MM.1S (cell line): Measurements from ENCODE around the gene PDE1A.

Experiments used
- DNase-seq: peaks from one replicate; pipeline ENCODE4 v3.0.0-alpha.2; 2015
- H2AFZ ChIP-seq: fragments of 300-600 bp; sonication (generic); 2 replicates; pipeline ENCODE4 v1.6.0; 2016; ENCODE audit warnings: antibody characterized with exemption, low read length
- H3F3A ChIP-seq: fragments of 300-600 bp; sonication (generic); 2 replicates; pipeline ENCODE4 v1.6.1; 2016; ENCODE audit warnings: mild to moderate bottlenecking, antibody characterized with exemption, low read length, moderate library complexity, mixed read lengths; ENCODE audit not compliant: insufficient read depth
- H3K27ac ChIP-seq: fragments of 300-600 bp; sonication (generic); 2 replicates; pipeline ENCODE4 v1.5.1; 2016; ENCODE audit warnings: mild to moderate bottlenecking, low read length
- H3K27me3 ChIP-seq: fragments of 300-600 bp; sonication (generic); replicated peaks from 2 replicates; pipeline ENCODE4 v1.6.0; 2016; ENCODE audit warnings: low read length; ENCODE audit not compliant: insufficient read depth
- H3K36me3 ChIP-seq: fragments of 300-600 bp; sonication (generic); replicated peaks from 2 replicates; pipeline ENCODE4 v1.6.1; 2016; ENCODE audit warnings: mild to moderate bottlenecking, low read length, mixed read lengths; ENCODE audit not compliant: insufficient read depth
- H3K4me1 ChIP-seq: fragments of 300-600 bp; sonication (generic); 2 replicates; pipeline ENCODE4 v1.6.1; 2016; ENCODE audit warnings: low read length, mixed read lengths
- H3K4me2 ChIP-seq: fragments of 300-600 bp; sonication (generic); 2 replicates; pipeline ENCODE4 v1.6.0; 2016; ENCODE audit warnings: low read depth, low read length
- H3K4me3 ChIP-seq: fragments of 300-600 bp; sonication (generic); 2 replicates; pipeline ENCODE4 v1.5.1; 2016; ENCODE audit warnings: low read length, mixed read lengths
- H3K79me2 ChIP-seq: fragments of 300-600 bp; sonication (generic); 2 replicates; pipeline ENCODE4 v1.6.1; 2016; ENCODE audit warnings: mixed run types, low read length, mixed read lengths
- H3K9ac ChIP-seq: fragments of 300-600 bp; sonication (generic); 2 replicates; pipeline ENCODE4 v1.6.1; 2016; ENCODE audit warnings: low read length, mixed read lengths
- H3K9me2 ChIP-seq: fragments of 300-600 bp; sonication (generic); replicated peaks from 2 replicates; pipeline ENCODE4 v1.6.1; 2016; ENCODE audit warnings: mild to moderate bottlenecking, low read length, mixed read lengths; ENCODE audit not compliant: insufficient read depth
- H3K9me3 ChIP-seq: fragments of 300-600 bp; sonication (generic); replicated peaks from 2 replicates; pipeline ENCODE4 v1.6.1; 2016; ENCODE audit warnings: mild to moderate bottlenecking, low read length, mixed read lengths; ENCODE audit not compliant: insufficient read depth
- H4K20me1 ChIP-seq: fragments of 300-600 bp; sonication (generic); 2 replicates; pipeline ENCODE4 v1.6.1; 2016; ENCODE audit warnings: mild to moderate bottlenecking, low read length, moderate library complexity, mixed read lengths; ENCODE audit not compliant: insufficient read depth
- CTCF ChIP-seq: fragments of 300-600 bp; sonication (generic); IDR thresholded peaks from 2 replicates; pipeline ENCODE4 v1.5.1; 2016; ENCODE audit warnings: antibody characterized with exemption, low read length, mixed read lengths
- EZH2 ChIP-seq: fragments of 300-600 bp; sonication (generic); optimal IDR thresholded peaks from 2 replicates; pipeline ENCODE3; 2017; ENCODE audit warnings: low read depth, mild to moderate bottlenecking, antibody characterized with exemption, low read length, mixed read lengths
- EZH2phosphoT487 ChIP-seq: fragments of 300-600 bp; sonication (generic); IDR thresholded peaks from 2 replicates; pipeline ENCODE4 v1.6.1; 2018; ENCODE audit warnings: antibody characterized with exemption, low read length

The PDE1A gene

DNA sequence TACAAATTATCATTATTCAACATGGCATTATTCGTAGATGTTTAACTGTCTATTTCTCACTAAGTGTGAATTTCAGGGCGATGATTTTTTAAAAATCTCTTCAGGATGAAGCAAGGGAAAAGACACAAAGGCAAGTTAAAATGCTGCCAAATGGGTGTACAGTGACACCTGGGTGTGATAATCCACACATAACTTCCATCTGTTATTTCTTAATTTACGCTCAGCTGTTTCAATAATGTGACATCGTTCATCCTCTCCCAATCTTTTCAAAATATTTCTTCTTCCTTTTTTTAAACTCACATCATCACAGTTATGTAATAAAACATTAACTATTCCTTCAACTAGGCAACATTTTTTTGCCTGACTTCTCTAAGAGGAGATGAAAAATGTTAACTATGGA, 10.6 kb downstream of the PDE1A start:
- no peak for DNase-seq
- H3K79me2 ChIP-seq = no peaks in the 10 kb centered on the region

GRCh38 chr2:182415771-182416170, 11.1 kb downstream of the PDE1A start:
- no peaks in the 10 kb centered on the region for H3K9me2 ChIP-seq
- no peak overlapping the region for H2AFZ ChIP-seq
- no peak overlapping the region for H3K4me3 ChIP-seq
- no peaks in the 10 kb centered on the region for H3K79me2 ChIP-seq
- H3K4me1 ChIP-seq = no peaks in the 10 kb centered on the region
- H3K27me3 ChIP-seq = no peaks in the 10 kb centered on the region
- no peaks in the 10 kb centered on the region for H3F3A ChIP-seq
- TF ChIP-seq EZH2phosphoT487 = no peak
- TF ChIP-seq CTCF = no peak
- TF ChIP-seq EZH2 = no peak
- H3K27ac ChIP-seq = no peak overlapping the region
- no peaks in the 10 kb centered on the region for H3K9me3 ChIP-seq
- DNase-seq = no peak
- no peak overlapping the region for H3K9ac ChIP-seq
- H4K20me1 ChIP-seq = no peaks in the 10 kb centered on the region
- H3K4me2 ChIP-seq = no peak overlapping the region
- H3K36me3 ChIP-seq = no peaks in the 10 kb centered on the region

More for the DNA sequence above, 10.6 kb downstream of the PDE1A start:
- H3K4me3 ChIP-seq = no peak overlapping the region
- H3K4me1 ChIP-seq = no peaks in the 10 kb centered on the region
- H3K27ac ChIP-seq = no peak overlapping the region
- H3K9ac ChIP-seq = no peak overlapping the region
- no peaks in the 10 kb centered on the region for H4K20me1 ChIP-seq
- H3K36me3 ChIP-seq = no peaks in the 10 kb centered on the region
- H3F3A ChIP-seq = no peaks in the 10 kb centered on the region
- no peaks in the 10 kb centered on the region for H3K9me2 ChIP-seq
- TF ChIP-seq EZH2phosphoT487 (no peak), CTCF (no peak), EZH2 (no peak)
- H2AFZ ChIP-seq = no peak overlapping the region
- no peaks in the 10 kb centered on the region for H3K9me3 ChIP-seq
- H3K4me2 ChIP-seq = no peak overlapping the region
- H3K27me3 ChIP-seq = no peaks in the 10 kb centered on the region

GRCh38 chr2:182412858-182413257, 14.0 kb downstream of the PDE1A start:
- Histone ChIP-seq H3K9me3 (no peaks in the 10 kb centered on the region), H3K4me3 (no peak overlapping the region), H3F3A (no peaks in the 10 kb centered on the region), H3K4me1 (no peaks in the 10 kb centered on the region), H4K20me1 (no peaks in the 10 kb centered on the region), H3K27ac (no peak overlapping the region), H3K36me3 (no peaks in the 10 kb centered on the region), H3K79me2 (no peaks in the 10 kb centered on the region), H3K27me3 (no peaks in the 10 kb centered on the region), H2AFZ (no peak overlapping the region), H3K4me2 (no peak overlapping the region), H3K9ac (no peak overlapping the region), H3K9me2 (no peaks in the 10 kb centered on the region)
- no peak for DNase-seq
- no peak for TF ChIP-seq EZH2
- no peak for TF ChIP-seq EZH2phosphoT487
- no peak for TF ChIP-seq CTCF
